Measurements from ENCODE around the gene EPHB1.
A peak's percentile ranks its signal among the peaks of the same experiment; 100 is the strongest.

EPHB1 gene

GRCh38 chr3:134918441-134918840 is 123.4 kb downstream of the EPHB1 start:
- DNase-seq: no peak

GRCh38 chr3:134922101-134922500 is 127.0 kb downstream of the EPHB1 start:
- no peak for DNase-seq

- DNase-seq: no peak
Observed at GRCh38 chr3:134922866-134923265, 127.8 kb downstream of the EPHB1 start.

- DNase-seq: no peak
Observed at GRCh38 chr3:134923286-134923685, 128.2 kb downstream of the EPHB1 start.

GRCh38 chr3:134927599-134927998 is 132.5 kb downstream of the EPHB1 start:
- no peak for DNase-seq

- DNase-seq: peak; percentile 2
Observed at GRCh38 chr3:134928392-134928791, 133.3 kb downstream of the EPHB1 start.

GRCh38 chr3:134928819-134929218 is 133.8 kb downstream of the EPHB1 start:
- DNase-seq: no peak

- DNase-seq: peak; percentile 53
Observed at GRCh38 chr3:134929976-134930375, 134.9 kb downstream of the EPHB1 start.

- DNase-seq: no peak
Observed at GRCh38 chr3:134931045-134931785, 136.2 kb downstream of the EPHB1 start.

GRCh38 chr3:134932035-134932434 is 137.0 kb downstream of the EPHB1 start:
- no peak for DNase-seq

GRCh38 chr3:134933997-134934396 is 138.9 kb downstream of the EPHB1 start:
- DNase-seq: no peak

GRCh38 chr3:134934933-134935332 is 139.9 kb downstream of the EPHB1 start:
- DNase-seq: no peak

GRCh38 chr3:134937256-134938028 is 142.4 kb downstream of the EPHB1 start:
- no peak for DNase-seq

- DNase-seq: no peak
Observed at GRCh38 chr3:134938029-134938525, 143.0 kb downstream of the EPHB1 start.

GRCh38 chr3:134939978-134940377 is 144.9 kb downstream of the EPHB1 start:
- no peak for DNase-seq

GRCh38 chr3:134941820-134942219 is 146.8 kb downstream of the EPHB1 start:
- DNase-seq: no peak

GRCh38 chr3:134944429-134944828 is 149.4 kb downstream of the EPHB1 start:
- DNase-seq: no peak

- no peak for DNase-seq
Observed at GRCh38 chr3:134949150-134949549, 154.1 kb downstream of the EPHB1 start.

- DNase-seq: no peak
Observed at GRCh38 chr3:134952371-134952770, 157.3 kb downstream of the EPHB1 start.

- no peak for DNase-seq
Observed at GRCh38 chr3:134955874-134956273, 160.8 kb downstream of the EPHB1 start.

- no peak for DNase-seq
Observed at GRCh38 chr3:134956395-134956794, 161.3 kb downstream of the EPHB1 start.

GRCh38 chr3:134956844-134957243 is 161.8 kb downstream of the EPHB1 start:
- DNase-seq: no peak

GRCh38 chr3:134959516-134959915 is 164.5 kb downstream of the EPHB1 start:
- DNase-seq: no peak

GRCh38 chr3:134964226-134964625 is 169.2 kb downstream of the EPHB1 start:
- DNase-seq: no peak

All from activated CD4-positive, alpha-beta T cell treated with anti-CD3 and anti-CD28 coated beads, Interleukin-2, amount 50 U/mL, for 16 hours (primary cell).